ENCODE data around the gene MAPK14.
"Not testable (repeated sequence)": the region's sequence is repeated elsewhere in the genome, so short reads cannot be mapped to it uniquely, and the experiment has no call there.

Gene MAPK14

GRCh38 chr6:36070252-36070651 lies 42.6 kb downstream of the MAPK14 start:
- no peak for DNase-seq

- no peak for DNase-seq
Observed at GRCh38 chr6:36071281-36071680, 43.7 kb downstream of the MAPK14 start.

DNA sequence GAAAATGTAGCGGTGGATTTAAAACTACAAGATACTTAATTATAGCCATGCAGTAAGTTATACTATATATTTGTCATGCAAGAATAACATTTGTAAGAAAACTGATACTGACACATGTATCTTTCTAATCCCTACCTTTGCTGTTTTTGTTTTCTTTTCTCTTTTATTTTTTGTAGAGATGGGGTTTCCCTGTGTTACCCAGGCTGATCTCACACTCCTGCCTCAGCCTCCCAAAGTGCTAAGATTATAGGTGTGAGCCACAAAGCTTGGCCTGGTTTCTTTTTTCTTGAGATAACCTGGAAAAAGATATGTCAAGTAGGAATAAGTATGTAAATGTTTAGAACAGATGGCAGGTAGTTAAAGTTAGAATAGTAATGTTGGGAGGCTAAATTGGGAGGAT lies 44.1 kb downstream of the MAPK14 start:
- DNase-seq: no peak

- DNase-seq: no peak
Observed at GRCh38 chr6:36072681-36073080, 45.1 kb downstream of the MAPK14 start.

DNA sequence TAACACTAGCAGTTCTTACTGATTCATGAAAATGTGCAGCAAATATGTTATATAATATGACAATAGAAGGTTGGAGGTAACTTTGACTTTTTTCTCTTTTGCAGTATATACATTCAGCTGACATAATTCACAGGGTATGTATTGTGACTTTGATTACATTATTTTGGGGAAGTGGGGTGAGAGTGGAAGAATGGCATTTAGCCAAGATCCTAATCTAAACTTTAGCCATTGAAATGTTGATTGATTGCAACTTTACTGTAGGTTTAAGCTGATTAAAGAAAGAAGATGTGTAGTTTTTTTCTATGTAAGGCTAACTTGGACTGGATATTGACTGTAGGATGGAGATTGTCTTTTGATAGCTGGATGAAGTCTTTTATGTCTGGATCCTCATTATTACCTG lies 46.0 kb downstream of the MAPK14 start:
- DNase-seq: no peak

- no peak for DNase-seq
Observed at GRCh38 chr6:36075656-36076055, 48.0 kb downstream of the MAPK14 start.

GRCh38 chr6:36076178-36077063 lies 48.8 kb downstream of the MAPK14 start:
- DNase-seq: no peak

- no peak for DNase-seq
Observed at GRCh38 chr6:36078159-36078558, 50.6 kb downstream of the MAPK14 start.

DNA sequence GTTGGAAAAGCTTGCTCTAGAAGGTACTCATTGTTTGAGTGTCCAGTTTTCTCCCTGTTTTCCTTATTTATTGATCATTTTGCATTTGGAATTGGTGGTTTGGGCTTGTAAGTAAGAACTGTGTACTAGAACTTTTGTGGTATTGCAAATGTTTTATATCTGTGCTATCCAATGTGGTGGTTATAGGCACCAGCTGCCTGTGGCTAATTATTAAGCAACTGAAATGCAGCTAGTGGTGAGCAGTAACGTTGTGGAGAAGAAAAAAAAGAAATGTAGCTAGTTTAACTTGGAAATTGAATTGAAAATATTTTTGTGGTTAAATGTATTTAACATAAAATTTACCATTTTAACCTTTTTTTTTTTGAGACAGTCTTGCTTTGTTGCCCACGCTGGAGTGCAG lies 52.0 kb downstream of the MAPK14 start:
- DNase-seq: no peak

DNA sequence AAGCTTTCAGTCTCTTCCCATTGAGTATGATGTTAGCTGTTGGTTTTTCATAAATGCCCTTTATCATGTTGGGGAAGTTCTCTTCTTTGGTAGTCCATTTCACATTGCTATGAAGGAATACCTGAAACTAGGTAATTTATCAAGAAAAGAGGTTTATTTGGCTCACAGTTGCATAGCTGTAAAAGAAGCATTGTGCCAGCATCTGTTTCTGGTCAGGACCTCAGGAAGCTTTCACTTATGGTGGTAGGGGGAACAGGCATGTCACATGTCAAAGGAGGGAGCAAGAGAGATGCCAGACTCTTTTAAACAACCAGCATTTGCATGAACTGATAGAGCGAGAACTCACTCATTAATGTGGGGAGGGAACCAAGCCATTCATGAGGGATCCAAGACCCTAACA lies 54.7 kb downstream of the MAPK14 start:
- DNase-seq: no peak

DNA sequence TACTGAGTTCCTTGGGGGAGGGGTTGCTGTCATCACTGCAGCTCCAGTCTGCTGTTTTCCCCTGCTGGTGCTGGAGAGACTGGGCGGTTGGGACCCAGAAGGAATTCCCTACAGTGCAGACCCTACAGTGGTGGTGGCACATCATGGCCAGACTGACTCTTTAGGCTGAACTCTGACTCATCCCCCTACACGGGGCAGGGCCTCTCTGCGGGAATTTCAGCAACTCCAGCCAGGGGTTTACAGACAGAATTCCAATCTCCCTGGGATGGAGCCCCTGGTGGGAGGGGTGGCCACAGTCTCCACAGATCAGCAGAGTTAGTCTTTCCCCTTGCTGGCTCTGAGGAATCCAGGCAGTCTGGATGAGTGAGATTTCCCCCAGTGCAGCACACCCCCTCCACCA lies 55.8 kb downstream of the MAPK14 start:
- DNase-seq: no peak

- DNase-seq: not testable (repeated sequence)
Observed at GRCh38 chr6:36088204-36088603, 60.6 kb downstream of the MAPK14 start.

DNA sequence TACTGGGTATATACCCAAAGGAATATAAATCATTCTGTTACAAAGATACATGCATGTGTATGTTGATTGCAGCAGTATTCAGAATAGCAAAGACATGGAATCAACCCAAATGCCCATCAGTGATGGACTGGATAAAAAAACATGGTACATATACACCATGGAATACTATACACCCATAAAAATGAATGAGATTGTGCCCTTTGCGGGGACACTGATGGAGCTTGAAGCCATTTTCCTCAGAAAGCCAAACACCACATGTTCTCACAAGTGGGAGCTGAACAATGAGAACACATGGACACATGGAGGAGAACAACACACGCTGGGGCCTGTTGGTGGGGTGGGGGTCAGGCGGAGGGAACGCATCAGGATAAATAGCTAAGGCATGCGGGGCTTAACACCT lies 61.4 kb downstream of the MAPK14 start:
- no peak for DNase-seq

DNA sequence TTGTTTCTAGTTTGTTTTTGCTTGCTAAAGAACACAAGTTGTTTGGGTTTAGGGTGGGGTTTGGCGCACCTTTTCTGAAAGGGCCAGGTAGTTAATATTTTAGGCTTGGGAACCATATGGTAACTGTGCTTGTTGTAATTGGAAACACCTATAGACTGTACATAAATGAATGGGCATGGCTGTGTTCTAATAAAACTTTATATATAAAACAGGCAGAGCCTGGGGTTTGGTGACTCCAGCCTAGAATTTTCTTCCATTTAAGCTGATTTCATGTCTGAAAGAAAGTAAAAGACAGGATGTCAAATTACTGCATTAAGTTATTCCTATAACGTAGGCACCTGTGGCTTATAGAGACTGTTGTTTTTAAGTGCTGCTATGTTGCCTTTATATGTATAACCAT lies 66.6 kb downstream of the MAPK14 start:
- no peak for DNase-seq

DNA sequence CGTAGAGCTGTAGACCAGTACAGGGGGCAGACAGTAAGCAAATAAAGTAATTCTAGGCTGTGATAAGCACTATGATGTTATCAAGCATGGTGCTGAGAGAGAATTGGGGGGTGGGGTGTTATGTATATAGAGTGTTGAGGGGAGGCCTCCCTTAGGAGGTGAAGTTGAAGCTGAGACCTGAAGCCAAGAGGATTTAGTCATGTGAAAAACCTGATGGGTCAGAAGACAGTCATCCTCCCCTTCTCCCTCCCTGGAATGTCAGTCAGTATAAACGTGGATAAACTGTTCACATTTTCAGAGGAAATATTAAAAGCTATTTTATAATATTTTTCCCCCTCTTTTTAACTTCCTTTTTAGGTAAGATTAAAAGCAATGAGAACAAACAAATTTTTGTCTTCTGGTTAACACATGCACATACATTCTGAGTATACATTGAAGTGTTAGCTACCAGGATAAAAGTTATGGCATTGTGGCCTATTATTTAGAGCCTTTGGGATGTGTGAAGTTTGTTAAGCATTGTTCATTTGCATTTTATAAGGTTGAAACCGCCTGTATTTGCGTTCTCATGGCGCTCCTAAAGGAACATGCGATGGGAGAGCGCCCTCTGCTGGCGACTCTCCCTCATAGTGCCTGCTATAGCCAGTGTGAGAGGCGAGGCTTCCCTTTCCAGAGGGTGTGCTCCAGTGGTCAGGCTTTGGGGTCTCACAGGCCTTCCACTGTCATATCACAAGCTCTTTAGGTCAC lies 67.3 kb downstream of the MAPK14 start:
- DNase-seq: peak; percentile 34

DNA sequence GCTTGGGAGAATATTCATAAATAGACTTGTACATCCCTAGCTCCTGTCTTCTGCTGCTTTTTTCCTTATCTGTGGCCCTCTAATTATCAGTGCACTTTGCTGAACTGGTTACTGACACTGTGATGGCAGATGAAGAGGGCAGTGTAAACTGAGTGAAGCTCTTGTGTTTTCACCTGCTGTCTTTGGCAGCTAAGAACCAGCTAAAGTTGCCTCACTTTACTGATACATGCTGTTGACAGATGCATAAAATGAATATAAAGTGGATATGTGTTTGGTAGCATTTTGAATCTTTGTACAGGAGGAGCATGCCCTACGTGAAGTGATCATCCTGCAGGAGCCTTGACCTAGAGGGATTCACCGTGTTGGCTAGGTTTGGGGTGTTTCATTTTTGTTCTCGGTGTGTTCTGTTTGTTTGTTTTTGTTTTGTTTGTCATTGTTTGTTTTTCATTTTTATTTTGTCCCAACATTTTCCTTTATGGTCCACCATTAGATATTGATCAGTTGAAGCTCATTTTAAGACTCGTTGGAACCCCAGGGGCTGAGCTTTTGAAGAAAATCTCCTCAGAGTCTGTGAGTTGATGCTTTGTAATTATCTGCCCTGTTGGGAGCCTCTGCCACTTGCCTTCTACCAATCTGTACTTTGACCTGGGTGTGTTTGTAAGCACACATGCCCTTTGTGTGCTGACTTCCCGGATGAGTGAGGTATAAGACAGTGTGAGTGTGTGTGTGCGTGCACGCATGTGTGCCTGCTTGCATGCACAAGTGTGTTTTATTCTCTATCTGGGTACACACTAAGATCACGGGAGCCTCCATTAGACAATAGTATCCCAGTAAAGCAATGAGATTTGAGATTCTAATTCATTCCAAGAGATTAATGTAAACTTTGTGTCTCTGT lies 68.1 kb downstream of the MAPK14 start:
- no peak for DNase-seq

DNA sequence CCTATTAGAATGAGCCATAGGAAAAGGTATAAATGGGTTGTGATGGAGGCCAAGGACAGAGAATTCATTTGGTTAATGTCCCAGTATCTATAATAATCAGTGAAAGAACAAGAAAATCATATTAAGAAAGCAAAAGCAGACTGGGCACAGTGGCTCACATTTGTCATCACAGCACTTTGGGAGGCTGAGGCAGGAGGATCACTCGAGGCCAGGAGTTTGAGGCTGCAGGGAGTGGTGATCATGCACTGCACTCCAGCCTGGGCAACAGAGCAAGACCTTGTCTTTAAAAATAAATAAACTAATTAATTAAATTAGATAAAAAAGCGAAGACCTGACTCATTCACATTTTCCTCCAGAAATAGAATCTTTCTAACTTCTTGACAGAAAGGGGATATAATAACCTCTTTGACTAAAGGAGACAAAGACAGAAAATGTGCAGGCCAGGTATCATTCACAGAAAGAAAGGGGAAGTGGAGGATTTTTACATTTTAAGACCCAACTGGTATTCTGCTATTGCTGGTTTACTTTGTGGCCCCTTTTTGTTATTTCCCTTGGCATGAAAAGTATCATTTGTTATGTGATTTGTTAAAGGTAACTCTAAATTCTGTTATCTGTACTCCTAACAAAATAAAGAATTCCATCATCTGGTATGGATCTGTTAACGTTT lies 70.8 kb downstream of the MAPK14 start:
- no peak for DNase-seq

GRCh38 chr6:36098920-36099647 lies 71.5 kb downstream of the MAPK14 start:
- no peak for DNase-seq

- no peak for DNase-seq
Observed at GRCh38 chr6:36099869-36100483, 72.4 kb downstream of the MAPK14 start.

DNA sequence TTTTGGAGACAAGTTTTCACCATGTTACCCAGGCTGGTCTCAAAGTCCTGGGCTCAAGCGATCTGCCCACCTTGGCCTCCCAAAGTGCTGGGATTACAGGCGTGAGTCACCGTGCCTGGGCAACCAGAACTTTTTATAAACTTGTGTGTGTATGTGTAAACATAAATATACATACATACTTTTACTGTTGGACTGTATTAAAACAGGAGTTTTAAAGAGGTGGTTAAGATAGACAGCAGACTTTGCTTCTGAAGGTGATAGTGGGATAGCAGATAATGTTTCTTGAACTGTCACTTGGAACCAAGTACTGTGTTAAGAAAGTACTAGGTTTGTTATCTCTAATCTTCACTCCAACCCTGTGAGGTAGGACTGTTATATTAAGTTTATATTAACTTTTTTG lies 74.1 kb downstream of the MAPK14 start:
- no peak for DNase-seq

DNA sequence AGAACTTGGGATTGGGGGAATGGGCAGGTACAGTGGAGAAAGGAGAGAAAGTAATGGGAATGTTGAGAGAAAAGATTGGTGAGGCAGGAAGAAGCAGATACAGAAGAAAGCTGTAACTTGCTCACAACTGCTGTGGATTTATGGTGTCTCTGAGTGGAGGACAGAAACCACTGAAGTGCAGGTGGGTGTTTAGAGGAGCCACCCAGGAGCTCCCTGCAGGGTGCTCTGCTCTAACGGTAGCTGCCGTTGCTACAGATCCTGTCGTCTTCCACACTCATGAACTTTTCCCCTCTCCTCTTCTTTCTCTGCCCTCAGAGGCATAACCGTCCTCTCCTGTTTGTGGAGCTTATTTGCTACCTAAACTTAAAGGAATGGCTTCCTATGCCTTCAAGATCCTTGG lies 75.2 kb downstream of the MAPK14 start:
- no peak for DNase-seq
